ENCODE measurements around the gene ASB3. TPM values are rescaled to one million over a fixed set of nuclear protein-coding genes. Genes with fewer than 3 reads are reported as not detected.

The ASB3 gene
- polyA plus RNA-seq, 1 donor from 2014 or later = 14.7 TPM

DNA sequence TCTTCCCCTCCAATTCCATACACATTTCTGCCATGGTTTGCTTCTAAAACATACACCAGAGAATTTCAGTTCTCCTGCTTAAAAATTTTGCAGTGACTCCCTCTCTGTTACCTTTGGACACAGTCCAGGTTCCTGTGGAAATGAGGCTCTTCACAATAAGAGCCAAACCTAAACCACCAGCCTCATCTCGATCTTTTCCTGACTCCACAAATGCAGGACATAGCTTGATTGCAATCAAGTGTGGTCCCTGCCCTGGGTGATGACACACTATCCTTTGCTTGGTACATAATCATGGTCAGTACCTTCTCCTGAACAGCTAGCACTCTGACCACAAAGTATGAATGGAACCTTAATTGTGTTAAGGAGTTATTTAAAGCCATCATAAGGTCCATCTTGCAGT lies 154.0 kb downstream of the ASB3 start:
- Mint-ChIP-seq H3K36me3 (no peaks in the 10 kb centered on the region), H3K4me1 (no peaks in the 10 kb centered on the region), H3K27me3 (no peaks in the 10 kb centered on the region), H3K4me3 (no peak overlapping the region), H3K27ac (no peak overlapping the region), H3K9me3 (peaks cover 0 to 4% (median 0%) of the 10 kb centered on the region in 3 donors)

- Mint-ChIP-seq H3K27me3 (no peaks in the 10 kb centered on the region), H3K27ac (no peak overlapping the region), H3K4me3 (no peak overlapping the region), H3K9me3 (peaks cover 0 to 4% (median 0%) of the 10 kb centered on the region in 3 donors), H3K36me3 (no peaks in the 10 kb centered on the region), H3K4me1 (no peaks in the 10 kb centered on the region)
Measured at GRCh38 chr2:53632126-53632460, 154.7 kb downstream of the ASB3 start.

- H3K27ac Mint-ChIP-seq = no peak overlapping the region
- peaks cover 0 to 4% (median 0%) of the 10 kb centered on the region in 3 donors for H3K9me3 Mint-ChIP-seq
- H3K4me3 Mint-ChIP-seq = no peak overlapping the region
- peaks cover 0 to 1% (median 0%) of the 10 kb centered on the region in 3 donors for H3K4me1 Mint-ChIP-seq
- no peaks in the 10 kb centered on the region for H3K36me3 Mint-ChIP-seq
- H3K27me3 Mint-ChIP-seq = no peaks in the 10 kb centered on the region
Measured at GRCh38 chr2:53631313-53632125, 155.2 kb downstream of the ASB3 start.

DNA sequence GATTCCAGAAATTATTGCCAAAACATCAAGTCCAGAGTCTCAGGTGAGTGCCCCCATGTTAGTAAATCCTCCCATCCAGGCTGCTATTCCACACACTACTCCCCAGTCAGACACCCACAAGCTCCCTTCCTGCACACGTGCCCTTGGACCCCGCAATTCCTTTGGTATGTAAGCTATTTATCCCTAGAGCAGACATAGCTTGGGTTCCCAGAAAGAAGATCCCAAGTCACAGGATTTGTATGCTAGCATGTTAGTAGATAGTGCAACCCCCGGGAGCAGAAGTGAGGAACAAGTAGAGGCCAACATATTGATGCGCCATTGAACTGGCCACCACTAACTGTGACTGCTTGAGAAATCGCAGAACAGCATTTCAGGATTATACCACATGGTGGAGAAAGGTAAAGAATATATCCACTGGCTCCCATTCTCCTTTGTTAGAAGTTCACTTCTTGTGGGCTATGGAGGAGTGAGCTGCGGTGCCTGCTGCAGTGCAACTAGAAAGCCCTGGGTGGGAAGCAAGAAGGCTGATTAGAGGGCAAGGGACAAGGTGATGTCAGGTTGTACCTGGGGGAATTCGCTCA lies 156.6 kb downstream of the ASB3 start:
- H3K9me3 Mint-ChIP-seq = no peaks in the 10 kb centered on the region
- H3K36me3 Mint-ChIP-seq = no peaks in the 10 kb centered on the region
- peaks cover 0 to 1% (median 0%) of the 10 kb centered on the region in 3 donors for H3K4me1 Mint-ChIP-seq
- no peak overlapping the region for H3K4me3 Mint-ChIP-seq
- H3K27me3 Mint-ChIP-seq = no peaks in the 10 kb centered on the region
- H3K27ac Mint-ChIP-seq = no peak overlapping the region

- Mint-ChIP-seq H3K4me3 (no peak overlapping the region), H3K27me3 (no peaks in the 10 kb centered on the region), H3K4me1 (peaks cover 0 to 1% (median 0%) of the 10 kb centered on the region in 3 donors), H3K36me3 (no peaks in the 10 kb centered on the region), H3K9me3 (no peaks in the 10 kb centered on the region), H3K27ac (no peak overlapping the region)
Measured at GRCh38 chr2:53629501-53629900, 157.3 kb downstream of the ASB3 start.

- Mint-ChIP-seq H3K36me3 (no peaks in the 10 kb centered on the region), H3K9me3 (peaks cover 0 to 2% (median 0%) of the 10 kb centered on the region in 3 donors), H3K27ac (no peak overlapping the region), H3K4me1 (peaks cover 0 to 1% (median 0%) of the 10 kb centered on the region in 3 donors), H3K27me3 (no peaks in the 10 kb centered on the region), H3K4me3 (no peak overlapping the region)
Measured at GRCh38 chr2:53629001-53629400, 157.8 kb downstream of the ASB3 start.

DNA sequence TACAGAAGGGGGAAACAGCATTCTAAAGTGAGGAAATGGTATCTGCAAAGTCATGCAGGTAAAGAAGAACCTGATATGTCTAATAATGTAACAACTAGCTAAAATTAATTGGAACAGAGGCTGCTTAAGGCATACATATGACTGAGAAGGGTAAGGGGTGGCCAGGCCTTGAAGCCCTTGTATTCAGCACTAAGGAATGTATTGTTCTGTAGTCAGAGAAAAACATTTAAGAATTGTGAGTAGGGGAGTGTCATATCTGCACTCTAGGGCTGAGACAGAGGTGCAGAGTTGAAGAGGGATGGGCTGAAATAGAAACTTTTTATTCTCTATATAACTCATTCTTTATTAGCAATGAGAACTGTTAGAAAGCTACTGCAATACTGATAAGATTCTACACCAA lies 164.6 kb downstream of the ASB3 start:
- H3K4me3 Mint-ChIP-seq = no peak overlapping the region
- no peaks in the 10 kb centered on the region for H3K27me3 Mint-ChIP-seq
- peaks cover 2 to 8% (median 4%) of the 10 kb centered on the region in 3 donors for H3K9me3 Mint-ChIP-seq
- no peaks in the 10 kb centered on the region for H3K36me3 Mint-ChIP-seq
- no peak overlapping the region for H3K27ac Mint-ChIP-seq
- peaks cover 0 to 1% (median 0%) of the 10 kb centered on the region in 3 donors for H3K4me1 Mint-ChIP-seq

DNA sequence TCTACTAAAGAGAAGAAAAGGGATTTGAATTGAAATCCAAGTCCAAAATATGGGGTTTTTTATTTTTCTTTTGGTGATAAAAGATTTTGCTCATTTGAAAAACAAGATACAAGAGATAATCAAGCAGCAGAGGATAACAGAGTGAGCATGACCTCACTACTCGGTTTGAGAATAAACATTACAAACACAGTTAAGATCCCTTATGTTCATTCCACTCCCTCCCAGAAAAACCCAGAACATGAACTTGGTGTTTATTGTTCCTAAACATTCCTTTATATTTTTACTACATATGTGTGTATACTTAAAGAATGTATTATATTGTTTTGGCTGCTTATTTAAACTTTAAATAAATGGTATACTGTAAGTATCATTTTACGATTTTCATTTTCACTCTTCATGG lies 165.8 kb downstream of the ASB3 start:
- no peaks in the 10 kb centered on the region for H3K27me3 Mint-ChIP-seq
- H3K4me1 Mint-ChIP-seq = no peaks in the 10 kb centered on the region
- H3K4me3 Mint-ChIP-seq = no peak overlapping the region
- no peaks in the 10 kb centered on the region for H3K36me3 Mint-ChIP-seq
- no peak overlapping the region for H3K27ac Mint-ChIP-seq
- peaks cover 2 to 8% (median 5%) of the 10 kb centered on the region in 3 donors for H3K9me3 Mint-ChIP-seq

Other genes starting within 250 kb of the ASB3 start
- gene CHAC2, start 19.1 kb downstream of the ASB3 start, polyA plus RNA-seq = 6.8 TPM
- 23.7 TPM for gene ERLEC1, start 91 bp upstream of the ASB3 start, polyA plus RNA-seq
- 0.10 TPM for gene GPR75, start 73.0 kb upstream of the ASB3 start, polyA plus RNA-seq
- 6.3 TPM for gene PSME4, start 184.0 kb upstream of the ASB3 start, polyA plus RNA-seq